Stimulated activated CD8-positive, alpha-beta memory T cell treated with anti-CD3 and anti-CD28 coated beads, Interleukin-12 subunit alpha, Interleukin-12 subunit beta, amount 100 ng/mL, for 4 hours (primary cell): ENCODE data around the gene OPA1.

Experiments
- DNase-seq: peaks from one replicate; pipeline ENCODE4 v3.0.0-alpha.2; 2020; ENCODE audit warnings: low read depth

OPA1 gene

GRCh38 chr3:193710286-193711165 is 117.5 kb downstream of the OPA1 start:
- no peak for DNase-seq

GRCh38 chr3:193711166-193711485 is 118.1 kb downstream of the OPA1 start:
- DNase-seq, result no peak

DNA sequence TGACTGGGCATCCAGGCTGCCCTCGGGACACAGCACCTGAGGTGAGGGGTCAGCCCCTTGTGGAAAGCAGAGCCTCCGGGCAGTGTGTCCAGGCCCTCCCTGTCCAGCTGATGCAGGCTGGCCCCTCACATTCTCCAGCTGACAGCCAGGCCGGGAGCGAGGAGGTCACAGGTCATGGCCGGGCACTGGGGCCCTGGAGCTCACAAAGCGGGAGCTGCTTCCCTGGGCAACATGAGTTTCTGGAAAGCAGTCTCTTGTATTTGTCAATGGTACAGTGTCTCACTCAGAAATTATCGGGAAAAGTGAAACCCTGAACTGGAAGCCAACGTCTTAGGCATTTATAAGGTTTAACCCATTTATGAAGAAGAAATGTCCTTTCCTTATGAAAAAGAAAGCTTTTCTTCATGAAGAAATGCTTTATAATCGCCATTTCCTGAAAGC is 118.5 kb downstream of the OPA1 start:
- no peak for DNase-seq

DNA sequence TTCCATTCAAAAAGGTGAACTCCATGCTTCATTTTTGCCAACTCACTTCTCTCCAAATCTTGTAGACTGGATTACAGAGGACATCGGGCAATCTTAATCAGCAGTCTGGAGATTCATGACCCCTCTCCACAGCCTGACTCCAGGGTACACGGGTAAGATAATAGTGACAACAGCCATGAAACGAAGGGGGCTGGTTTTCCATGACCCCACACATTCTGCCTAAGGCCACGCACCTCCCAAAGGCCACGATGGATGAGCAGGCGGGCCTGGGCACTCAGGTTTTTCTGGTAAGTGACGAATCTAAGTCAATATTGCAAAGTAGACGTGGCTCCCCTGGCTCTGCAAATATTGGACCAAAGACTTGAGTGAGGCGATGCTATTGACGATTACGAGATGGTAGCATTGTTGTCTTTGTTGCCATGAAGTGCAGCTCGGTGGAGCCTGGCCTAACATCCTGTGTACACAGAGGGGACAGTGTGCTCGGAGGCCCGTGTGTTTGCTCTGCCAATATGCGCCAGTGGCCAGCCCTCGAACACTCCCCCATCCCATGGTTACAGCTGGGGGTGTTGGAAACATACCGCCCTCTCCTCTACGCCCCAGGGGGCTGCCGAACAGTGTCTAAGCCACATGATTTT is 119.1 kb downstream of the OPA1 start:
- DNase-seq, result no peak

DNA sequence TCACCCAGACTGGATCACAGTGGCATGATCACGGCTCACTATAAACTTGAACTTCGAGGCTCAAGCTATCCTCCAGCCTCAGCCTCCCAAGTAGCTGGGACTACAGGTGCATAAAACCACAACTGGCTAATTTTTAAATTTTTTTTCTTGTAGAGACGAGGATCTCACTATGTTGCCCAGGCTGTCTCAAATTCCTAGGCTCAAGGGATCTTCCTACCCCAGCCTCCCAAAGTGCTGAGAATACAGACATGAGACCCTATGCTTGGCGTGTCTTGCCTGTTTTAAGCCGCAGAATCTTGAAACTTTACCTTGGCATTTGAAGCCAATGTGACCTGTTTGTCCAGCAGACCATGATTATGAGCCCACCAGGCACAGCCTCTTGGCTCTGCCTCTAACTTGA is 119.9 kb downstream of the OPA1 start:
- no peak for DNase-seq

DNA sequence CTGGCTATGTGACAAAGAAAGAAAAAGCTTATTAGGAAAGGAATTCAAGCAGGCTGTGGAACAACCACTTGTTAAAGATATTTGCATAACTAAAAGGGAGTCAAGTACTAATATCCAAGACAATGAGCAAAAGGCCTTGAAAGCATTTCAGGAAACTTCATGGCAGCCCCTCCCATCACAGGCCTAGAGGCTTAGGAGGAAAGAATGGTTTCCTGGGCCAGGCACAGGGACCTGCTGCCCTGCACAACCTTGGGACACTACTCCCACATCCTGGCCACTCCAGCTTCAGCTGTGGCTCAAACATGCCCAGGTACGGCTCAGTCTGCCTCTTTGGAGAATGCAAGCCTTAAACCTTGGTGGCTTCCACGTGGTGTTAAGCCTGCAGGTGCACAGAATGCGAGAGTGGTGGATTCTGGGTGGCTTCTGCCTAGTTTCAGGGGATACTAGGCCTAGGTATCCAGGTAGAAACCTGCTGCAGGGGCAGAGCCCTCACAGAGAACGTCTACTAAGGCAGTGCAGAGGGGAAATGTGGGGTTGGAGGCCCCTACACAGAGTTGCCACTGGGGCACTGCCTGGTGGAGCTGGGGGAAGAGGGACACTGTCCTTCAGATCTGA is 121.6 kb downstream of the OPA1 start:
- DNase-seq, result no peak

GRCh38 chr3:193716150-193716549 is 123.1 kb downstream of the OPA1 start:
- no peak for DNase-seq

DNA sequence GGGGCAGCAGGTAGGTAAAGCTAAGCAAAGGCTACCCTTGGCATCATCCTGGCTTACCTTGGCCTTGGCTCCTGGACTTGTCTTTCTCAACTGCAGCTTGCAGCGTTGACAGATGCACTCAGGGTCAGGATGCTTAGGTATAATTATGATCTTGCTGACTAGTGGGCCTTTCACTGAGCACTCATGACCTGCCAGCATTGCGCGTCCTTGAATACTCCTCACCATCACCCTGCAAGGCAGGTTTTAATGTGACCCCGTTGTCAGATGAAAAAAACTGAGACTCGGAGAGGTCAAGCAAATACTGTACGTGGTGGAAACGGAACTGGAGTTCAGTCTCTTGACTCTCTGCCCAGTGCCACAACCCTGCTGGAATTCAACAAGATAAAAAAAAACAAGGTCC is 126.7 kb downstream of the OPA1 start:
- no peak for DNase-seq

DNA sequence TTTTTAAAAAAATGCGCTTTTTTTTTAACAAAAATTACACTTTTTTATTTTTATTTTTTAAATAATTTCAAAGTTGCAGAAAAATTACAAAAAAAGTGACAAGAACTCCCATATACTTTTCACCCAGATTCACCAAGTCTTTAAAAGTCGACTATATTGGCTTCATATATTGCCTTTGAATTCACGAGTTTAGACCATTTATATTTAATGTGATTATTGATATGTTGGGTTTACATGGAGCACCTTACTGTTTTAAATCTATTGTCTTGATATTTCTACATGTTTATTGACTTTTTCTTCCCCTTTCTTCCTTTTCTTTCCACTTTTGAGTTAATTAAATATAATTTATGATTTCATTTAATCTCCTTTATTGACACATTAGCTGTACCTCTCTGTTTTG is 127.2 kb downstream of the OPA1 start:
- no peak for DNase-seq

- no peak for DNase-seq
Observed at GRCh38 chr3:193722566-193722965, 129.6 kb downstream of the OPA1 start.

GRCh38 chr3:193727089-193727488 is 134.1 kb downstream of the OPA1 start:
- no peak for DNase-seq

- no peak for DNase-seq
Observed at GRCh38 chr3:193728429-193729087, 135.6 kb downstream of the OPA1 start.

DNA sequence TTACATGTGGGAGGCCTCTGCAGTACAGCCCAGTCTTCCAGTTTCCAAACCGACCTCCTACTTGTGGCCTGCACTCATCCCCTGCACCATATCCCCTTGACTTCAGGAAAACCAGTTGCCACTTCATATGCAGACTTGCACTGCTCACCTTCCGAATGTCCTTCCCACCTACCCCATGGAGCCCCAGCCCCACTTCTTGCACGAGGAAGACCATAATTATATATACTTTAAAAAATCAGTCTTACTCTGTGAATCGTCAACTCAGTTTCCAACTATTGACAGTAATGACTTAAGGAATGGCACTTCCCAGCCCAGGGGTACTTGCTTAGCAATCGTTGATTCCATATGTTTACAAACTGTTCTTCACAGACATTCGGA is 136.1 kb downstream of the OPA1 start:
- DNase-seq, result no peak

DNA sequence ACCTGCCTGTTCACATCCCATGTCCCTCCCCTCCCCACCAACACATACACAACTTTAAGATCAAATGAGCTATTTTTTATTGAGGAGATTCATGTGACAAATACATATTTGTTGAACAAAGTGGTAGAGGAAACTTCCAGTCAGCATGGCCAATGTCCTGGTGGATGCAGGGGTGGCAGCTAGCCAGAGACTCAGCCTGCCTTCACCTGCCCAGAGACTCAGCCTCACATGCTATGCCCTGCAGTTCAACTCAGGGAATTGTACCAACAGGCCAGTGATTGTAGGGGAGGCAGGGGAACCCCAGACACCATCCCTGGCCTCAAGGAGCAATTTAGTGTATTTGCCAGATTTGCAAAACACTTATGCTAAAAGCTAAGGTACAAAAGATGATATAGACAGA is 136.6 kb downstream of the OPA1 start:
- DNase-seq, result no peak

DNA sequence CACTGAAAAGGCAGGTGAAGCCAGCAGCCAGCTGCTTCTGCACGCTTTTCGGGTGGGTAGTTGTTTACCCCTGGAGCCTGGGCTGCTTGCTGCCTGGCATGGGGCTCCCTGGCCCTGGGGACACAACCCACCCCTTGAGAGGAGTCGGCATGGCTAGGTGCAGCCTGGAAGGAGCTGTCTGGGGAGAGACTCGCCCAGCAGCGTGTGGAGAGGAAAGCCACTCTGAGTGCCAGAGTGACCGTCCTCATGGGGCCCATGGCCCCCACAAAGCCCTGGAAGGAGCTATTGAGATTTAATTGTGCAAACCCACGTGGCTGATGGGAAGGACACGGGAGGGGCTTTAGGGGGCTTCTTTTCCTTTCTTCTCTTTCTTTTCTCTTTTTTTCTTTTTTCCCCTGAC is 137.5 kb downstream of the OPA1 start:
- DNase-seq, result no peak

- no peak for DNase-seq
Observed at GRCh38 chr3:193730976-193731375, 138.0 kb downstream of the OPA1 start.

DNA sequence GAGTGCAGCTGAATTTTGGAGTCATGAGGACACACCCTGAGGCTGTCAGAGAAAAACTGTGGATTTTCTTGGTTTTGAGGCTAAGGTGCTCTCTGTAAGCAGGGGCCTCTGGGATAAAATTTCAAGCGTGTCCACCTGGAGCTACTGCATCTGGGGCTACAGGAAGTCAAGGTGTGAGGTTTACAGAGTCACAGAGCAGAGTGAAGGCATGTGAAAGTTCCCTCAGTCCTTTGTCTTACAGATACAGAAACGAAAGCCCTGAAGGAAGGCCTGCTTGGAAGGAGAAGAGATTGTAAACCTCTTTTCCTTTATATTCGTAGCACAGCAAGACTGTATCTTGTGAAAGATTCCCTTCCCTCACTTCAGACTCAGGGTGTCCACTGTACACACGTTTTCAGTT is 138.6 kb downstream of the OPA1 start:
- DNase-seq, result no peak

- no peak for DNase-seq
Observed at GRCh38 chr3:193732391-193732790, 139.4 kb downstream of the OPA1 start.

DNA sequence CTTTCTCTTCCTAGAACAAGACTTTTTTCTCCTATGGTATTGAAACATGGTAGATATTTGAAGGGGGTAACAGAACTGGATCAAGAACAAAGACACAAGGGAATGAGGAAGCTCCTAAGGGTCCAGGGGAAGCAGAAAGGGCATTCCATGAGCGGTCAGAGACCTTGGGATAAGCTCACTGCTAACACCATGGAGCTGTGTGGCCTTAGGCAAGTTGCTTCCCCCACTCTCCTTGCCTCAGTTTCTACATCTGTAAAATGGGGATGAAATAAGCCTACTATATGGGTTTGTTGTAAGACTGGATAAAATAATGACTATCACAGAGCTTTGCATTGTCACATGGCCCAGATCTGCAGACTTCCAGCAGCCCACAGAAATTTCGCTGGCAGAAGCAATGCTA is 139.8 kb downstream of the OPA1 start:
- DNase-seq, result no peak

GRCh38 chr3:193734737-193735366 is 141.8 kb downstream of the OPA1 start:
- DNase-seq, result no peak

GRCh38 chr3:193735850-193736249 is 142.8 kb downstream of the OPA1 start:
- no peak for DNase-seq

DNA sequence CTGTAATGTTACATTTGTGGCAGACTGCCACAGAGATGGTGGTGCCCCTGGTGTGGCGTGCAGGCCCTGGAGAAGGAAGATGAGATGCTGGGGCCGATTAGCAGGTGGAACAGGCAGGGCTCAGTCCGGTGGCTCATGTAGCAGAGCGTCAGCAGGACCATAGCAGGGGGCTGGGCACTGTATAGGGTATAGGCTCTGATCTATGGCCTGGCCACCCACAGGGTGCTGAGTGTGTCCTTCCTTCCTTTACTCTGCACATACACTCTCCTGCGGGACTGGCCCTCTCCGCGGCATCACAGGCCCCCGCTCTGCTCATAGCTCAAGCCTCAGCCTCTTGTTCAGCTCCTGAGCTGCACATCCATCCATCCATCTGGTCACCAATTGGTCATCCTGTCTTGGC is 143.6 kb downstream of the OPA1 start:
- DNase-seq, result no peak
